Measurements from ENCODE around the gene FERMT2.

The FERMT2 gene

DNA sequence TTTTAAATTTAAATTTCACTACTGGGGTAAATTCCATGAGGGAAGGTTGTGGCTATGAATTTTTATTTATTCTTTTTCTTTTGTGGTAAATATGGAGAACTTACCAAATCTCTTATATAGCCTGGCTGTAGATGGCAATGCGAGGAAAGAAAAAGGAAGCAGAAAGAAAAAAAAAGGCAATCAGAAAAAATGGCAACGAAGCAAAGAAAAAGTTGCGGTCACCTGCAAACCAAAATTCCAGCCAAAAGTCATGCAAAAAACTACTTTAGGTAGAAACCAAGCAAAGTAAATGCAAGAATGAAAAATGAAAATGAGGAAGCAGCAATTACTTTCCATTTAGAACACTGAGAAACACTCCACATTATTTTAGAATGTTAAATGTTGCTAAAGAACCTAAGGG is 89.9 kb downstream of the FERMT2 start:
- FAIRE-seq: no peak
- TF ChIP-seq, protein P1, sequence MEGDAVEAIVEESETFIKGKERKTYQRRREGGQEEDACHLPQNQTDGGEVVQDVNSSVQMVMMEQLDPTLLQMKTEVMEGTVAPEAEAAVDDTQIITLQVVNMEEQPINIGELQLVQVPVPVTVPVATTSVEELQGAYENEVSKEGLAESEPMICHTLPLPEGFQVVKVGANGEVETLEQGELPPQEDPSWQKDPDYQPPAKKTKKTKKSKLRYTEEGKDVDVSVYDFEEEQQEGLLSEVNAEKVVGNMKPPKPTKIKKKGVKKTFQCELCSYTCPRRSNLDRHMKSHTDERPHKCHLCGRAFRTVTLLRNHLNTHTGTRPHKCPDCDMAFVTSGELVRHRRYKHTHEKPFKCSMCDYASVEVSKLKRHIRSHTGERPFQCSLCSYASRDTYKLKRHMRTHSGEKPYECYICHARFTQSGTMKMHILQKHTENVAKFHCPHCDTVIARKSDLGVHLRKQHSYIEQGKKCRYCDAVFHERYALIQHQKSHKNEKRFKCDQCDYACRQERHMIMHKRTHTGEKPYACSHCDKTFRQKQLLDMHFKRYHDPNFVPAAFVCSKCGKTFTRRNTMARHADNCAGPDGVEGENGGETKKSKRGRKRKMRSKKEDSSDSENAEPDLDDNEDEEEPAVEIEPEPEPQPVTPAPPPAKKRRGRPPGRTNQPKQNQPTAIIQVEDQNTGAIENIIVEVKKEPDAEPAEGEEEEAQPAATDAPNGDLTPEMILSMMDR (IDR thresholded peaks at IDR 0.05; ENCODE audit: insufficient read depth, missing control alignments): no peak
- DNase-seq (ENCODE audit: insufficient read length, low spot score): no peak

DNA sequence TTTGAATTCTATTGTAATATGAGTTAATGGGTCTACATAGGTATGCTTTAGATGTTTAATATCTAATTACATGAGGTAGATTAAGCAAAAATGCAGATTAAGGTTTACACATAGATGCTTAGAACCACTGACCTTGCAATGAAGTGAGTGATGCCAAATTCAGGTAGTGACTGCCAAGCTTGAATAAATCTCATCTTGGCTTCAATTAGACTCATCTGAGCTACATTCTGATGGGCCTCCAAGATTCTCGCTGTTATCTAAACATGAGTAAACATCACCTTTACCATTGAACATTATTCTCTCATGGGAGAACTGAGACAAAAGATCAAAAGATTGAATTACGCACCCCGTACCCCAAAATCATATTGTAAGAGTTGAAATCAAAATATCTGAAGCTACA is 90.6 kb downstream of the FERMT2 start:
- FAIRE-seq: no peak
- TF ChIP-seq, protein P1 (IDR thresholded peaks at IDR 0.05; ENCODE audit: insufficient read depth, missing control alignments): no peak
- DNase-seq (ENCODE audit: insufficient read length, low spot score): no peak

DNA sequence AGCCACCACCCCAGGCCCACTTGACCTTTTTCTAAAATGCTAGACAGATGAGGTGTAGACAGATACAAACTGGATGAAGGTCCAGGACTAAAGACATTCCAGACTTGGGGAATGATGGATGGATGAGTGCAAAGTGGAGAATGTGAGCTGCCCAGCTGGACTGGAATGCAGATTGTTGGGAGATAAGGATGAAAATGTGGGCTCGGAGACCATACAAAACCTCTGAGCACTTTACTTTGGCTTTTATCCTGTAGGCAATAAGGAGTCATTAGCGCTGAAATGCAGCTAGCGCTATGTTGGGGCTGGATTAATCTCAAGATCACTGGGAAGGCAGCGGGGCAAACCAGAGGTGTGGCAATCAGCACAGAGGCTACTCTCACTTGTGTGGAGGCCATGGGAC is 94.7 kb downstream of the FERMT2 start:
- TF ChIP-seq, protein P1 (IDR thresholded peaks at IDR 0.05; ENCODE audit: insufficient read depth, missing control alignments): no peak
- no peak for DNase-seq (ENCODE audit: insufficient read length, low spot score)

DNA sequence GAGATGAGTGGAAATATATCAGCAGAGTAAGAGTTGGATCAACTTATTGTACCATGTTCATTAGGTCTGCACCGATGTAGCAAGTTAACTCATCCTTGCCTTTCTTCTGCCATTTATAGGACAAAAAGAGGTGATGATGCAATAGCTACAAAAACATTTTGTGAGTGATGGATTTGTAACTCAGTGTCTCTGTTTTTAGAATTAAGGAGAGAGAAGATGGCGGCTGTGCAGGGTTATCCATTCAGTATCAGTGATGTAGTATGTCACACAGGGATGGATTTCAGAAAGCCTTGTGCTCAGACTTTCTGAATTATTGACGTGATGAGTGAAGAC is 97.4 kb downstream of the FERMT2 start:
- DNase-seq (ENCODE audit: insufficient read length, low spot score): no peak
- no peak for FAIRE-seq
- TF ChIP-seq, protein P1 (IDR thresholded peaks at IDR 0.05; ENCODE audit: insufficient read depth, missing control alignments): no peak

More for the DNA sequence above, 94.7 kb downstream of the FERMT2 start:
- FAIRE-seq: no peak

DNA sequence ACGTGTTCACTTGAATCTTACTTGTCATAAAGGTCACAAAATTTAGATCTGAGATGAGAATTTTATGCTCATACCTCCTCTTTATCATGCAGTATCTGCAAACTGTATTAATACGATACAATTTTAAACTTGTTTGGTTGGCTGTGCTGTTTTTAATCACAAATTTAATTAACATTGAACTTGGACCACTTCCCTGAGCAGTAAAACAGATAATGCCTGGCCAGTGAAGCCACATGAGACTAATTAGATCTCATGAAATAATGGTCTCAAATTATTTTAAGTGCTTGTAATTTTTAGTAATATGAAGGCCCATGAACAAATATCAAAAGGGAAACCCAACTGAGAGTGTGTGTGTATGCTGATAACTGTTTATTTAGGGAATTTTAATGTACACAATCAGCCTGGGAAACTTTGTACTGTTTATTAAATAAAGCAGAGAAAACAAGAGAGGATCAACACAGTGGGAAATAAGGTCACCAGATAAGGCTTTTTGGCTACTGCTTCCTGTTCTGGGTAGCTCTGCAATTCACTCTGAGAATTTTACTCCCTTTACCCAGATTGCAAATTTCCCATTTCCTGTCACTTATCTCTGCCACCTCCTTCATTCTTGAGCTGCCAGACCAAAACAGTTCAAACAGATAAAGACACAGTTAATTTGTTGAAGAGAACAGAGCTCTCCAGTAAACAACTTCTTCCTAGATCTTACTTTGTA is 97.9 kb downstream of the FERMT2 start:
- FAIRE-seq: no peak
- DNase-seq (ENCODE audit: insufficient read length, low spot score): no peak

DNA sequence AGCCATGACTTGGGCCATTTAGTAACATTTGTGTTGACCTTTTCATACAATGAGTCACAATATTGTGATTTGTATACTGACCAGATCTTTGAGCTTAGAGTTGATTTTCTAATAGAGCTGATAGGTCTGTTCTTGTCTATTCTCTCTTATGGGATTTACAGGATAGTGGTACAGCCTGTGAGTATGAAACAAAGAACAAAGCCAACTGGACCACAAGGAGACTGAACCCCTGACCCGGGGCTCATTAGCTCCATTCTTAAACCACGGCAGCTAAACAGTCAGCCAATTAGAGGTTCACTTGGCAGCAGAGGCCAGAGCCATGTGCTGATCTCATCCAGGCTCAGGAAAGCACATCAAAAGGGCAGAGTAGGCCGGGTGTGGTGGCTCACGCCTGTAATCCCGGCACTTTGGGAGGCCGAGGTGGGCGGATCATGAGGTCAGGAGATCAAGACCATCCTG is 100.4 kb downstream of the FERMT2 start:
- TF ChIP-seq, protein P1 (IDR thresholded peaks at IDR 0.05; ENCODE audit: insufficient read depth, missing control alignments): no peak
- no peak for DNase-seq (ENCODE audit: insufficient read length, low spot score)
- FAIRE-seq: no peak

More for the DNA sequence above, 97.9 kb downstream of the FERMT2 start:
- TF ChIP-seq, protein P1 (IDR thresholded peaks at IDR 0.05; ENCODE audit: insufficient read depth, missing control alignments): no peak

DNA sequence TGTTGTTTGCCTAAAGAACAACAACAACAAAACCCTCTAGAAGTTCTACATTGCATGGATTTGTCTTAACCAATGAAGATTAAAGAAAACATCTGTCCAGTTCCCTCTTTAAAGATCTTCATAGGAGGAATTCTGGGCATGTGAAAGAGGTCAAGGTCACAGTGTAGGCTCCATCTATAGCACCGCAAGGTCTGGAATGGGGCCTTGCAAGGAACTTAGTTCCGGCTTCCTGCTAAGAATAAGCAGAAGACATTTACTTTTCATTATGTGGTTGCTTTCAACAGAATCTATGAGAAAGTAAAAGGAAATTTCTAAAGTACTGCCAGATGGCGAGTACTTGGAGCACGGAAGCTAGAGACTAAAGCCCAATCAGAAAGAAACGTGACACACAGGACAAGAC is 102.2 kb downstream of the FERMT2 start:
- no peak for FAIRE-seq
- TF ChIP-seq, protein P1 (IDR thresholded peaks at IDR 0.05; ENCODE audit: insufficient read depth, missing control alignments): no peak
- DNase-seq (ENCODE audit: insufficient read length, low spot score): no peak

Data from D721Med (cell line).